ENCODE measurements around the gene ECHS1. TPM values are rescaled to one million over a fixed set of nuclear protein-coding genes. Genes with fewer than 3 reads are reported as not detected.

The ECHS1 gene
- polyA plus RNA-seq, 1 donor from 2014 or later: 117 TPM

DNA sequence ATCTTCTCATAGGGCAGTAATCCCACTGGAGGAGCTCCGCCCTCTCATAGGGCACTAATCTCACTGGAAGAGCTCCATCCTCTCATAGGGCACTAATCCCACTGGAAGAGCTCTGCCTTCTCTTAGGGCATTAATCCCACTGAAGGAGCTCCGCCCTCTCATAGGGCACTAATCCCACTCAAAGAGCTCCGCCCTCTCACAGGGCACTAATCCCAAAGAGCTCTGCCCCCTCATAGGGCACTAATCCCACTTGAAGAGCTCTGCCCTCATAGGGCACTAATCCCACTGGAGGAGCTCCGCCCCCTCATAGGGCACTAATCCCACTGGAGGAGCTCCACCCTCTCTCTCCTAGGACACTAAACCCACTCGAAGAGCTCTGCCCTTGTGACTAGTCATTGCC is 11.9 kb downstream of the ECHS1 start:
- H3K27me3 Mint-ChIP-seq: no peaks in the 10 kb centered on the region
- peak overlapping the region in 3 of 4 donors; percentile 72 to 84 (median 73) for H3K4me3 Mint-ChIP-seq
- H3K27ac Mint-ChIP-seq: peak overlapping the region in 2 of 3 donors; percentile 74 to 82
- H3K36me3 Mint-ChIP-seq: peaks cover 2% of the 10 kb centered on the region
- H3K4me1 Mint-ChIP-seq: peaks cover 14 to 16% (median 14%) of the 10 kb centered on the region in 3 donors
- H3K9me3 Mint-ChIP-seq: no peaks in the 10 kb centered on the region

DNA sequence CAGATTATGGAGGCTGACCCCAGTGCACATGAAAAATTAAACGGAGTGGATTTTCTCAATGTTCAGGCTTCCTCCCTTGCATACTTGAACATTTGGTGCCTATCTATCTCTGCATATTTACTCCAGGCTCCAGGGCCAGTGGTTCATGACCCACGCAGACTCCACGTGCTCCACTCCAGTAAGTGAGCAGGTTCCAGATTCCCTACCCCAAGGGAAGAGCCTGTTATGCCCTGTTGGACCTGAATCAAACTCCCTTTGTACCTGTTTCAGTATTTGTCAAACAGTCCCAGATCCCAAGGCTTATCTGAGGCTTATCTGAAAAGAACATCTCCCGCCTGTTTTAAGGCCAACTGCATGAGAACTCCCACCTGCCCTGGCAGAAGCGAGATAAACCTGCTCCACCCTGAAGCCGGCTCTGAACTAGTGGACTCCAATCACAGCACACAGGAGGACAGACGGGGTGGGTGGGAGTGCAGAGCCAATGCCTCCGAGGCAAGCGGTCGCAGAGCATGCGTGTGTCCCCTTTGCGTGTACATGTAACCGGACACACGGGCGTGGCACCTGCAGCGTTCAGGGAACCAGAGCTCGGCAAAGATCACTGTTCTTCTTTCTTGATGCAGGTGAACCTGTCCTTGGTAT is 13.1 kb downstream of the ECHS1 start:
- H3K4me3 Mint-ChIP-seq: peak overlapping the region in 1 of 4 donors; percentile 51
- no peak overlapping the region for H3K27ac Mint-ChIP-seq
- H3K36me3 Mint-ChIP-seq: peaks cover 2% of the 10 kb centered on the region
- H3K27me3 Mint-ChIP-seq: no peaks in the 10 kb centered on the region
- H3K9me3 Mint-ChIP-seq: no peaks in the 10 kb centered on the region
- peaks cover 14 to 16% (median 14%) of the 10 kb centered on the region in 3 donors for H3K4me1 Mint-ChIP-seq

- no peaks in the 10 kb centered on the region for H3K9me3 Mint-ChIP-seq
- H3K27ac Mint-ChIP-seq: no peak overlapping the region
- H3K4me3 Mint-ChIP-seq: peak overlapping the region in 1 of 4 donors; percentile 51
- H3K27me3 Mint-ChIP-seq: no peaks in the 10 kb centered on the region
- peaks cover 14 to 16% (median 14%) of the 10 kb centered on the region in 3 donors for H3K4me1 Mint-ChIP-seq
- no peaks in the 10 kb centered on the region for H3K36me3 Mint-ChIP-seq
Observed at GRCh38 chr10:133359554-133359971, 13.6 kb downstream of the ECHS1 start.

DNA sequence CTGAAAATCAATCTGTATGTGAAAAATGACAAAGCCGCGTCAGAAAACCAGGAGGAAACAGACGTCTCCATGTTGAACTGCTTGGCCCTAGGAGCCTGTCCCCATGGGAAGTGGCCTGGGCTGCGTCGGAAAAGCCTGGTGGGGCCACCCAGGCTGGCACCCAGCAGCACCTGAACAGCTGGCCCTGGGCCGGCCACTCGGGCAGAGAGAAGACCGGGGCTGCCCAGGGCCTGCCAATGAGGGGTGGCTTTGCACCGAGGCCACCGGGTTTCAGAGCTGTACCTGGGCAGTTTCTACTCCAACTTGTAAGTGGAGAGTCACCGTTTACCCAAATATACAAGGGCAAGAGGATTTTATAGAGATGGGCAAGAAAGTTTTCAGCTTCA is 14.2 kb downstream of the ECHS1 start:
- no peaks in the 10 kb centered on the region for H3K27me3 Mint-ChIP-seq
- no peaks in the 10 kb centered on the region for H3K9me3 Mint-ChIP-seq
- peaks cover 14 to 16% (median 14%) of the 10 kb centered on the region in 3 donors for H3K4me1 Mint-ChIP-seq
- peak overlapping the region in 1 of 4 donors; percentile 51 for H3K4me3 Mint-ChIP-seq
- no peaks in the 10 kb centered on the region for H3K36me3 Mint-ChIP-seq
- H3K27ac Mint-ChIP-seq: no peak overlapping the region

- Mint-ChIP-seq H3K27me3 (no peaks in the 10 kb centered on the region), H3K27ac (no peak overlapping the region), H3K4me1 (peaks cover 14 to 16% (median 14%) of the 10 kb centered on the region in 3 donors), H3K4me3 (peak overlapping the region in 1 of 4 donors; percentile 51), H3K36me3 (no peaks in the 10 kb centered on the region), H3K9me3 (no peaks in the 10 kb centered on the region)
Observed at GRCh38 chr10:133358162-133358924, 14.8 kb downstream of the ECHS1 start.

DNA sequence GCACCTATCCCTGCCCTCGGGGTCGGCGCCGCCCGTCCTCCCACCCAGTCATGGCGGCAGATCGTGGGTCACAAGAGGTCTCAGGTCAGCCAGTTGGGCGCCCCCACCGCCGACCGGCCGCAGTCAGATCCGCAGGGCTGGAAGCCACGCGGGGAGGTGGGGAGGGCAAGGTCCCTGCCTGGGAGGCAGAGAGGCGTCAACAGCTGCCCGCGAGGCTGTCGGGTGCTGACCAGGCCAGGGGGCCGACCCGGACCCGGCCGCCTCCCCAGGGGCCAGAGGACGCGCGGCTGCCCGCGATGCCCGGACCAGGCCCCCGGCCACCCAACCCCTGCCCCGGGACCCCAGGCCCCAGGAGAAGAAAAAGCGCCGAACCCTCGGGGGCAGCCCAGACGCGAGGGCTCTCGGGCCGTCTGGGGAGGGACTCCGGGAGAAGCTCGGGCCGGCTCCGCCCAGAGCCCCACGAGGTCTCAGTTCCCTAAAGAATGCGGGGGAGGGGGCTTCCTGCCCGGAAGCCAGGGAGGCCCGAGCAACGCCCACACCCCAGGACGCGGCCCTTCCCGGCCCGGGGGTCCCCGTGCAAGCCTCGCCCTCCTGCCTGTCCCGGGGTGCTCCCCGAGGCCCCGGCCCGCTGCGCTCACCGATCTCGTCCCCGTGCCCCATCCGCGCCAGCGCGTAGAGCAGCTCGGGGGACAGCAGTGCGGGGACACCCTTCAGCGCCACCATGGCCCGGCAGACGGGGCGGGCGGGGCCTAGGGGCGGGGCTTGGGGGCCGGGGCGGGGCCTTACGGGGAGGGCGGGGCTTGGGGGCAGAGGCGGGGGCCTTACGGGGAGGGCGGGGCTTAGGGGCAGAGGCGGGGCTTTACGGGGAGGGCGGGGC is 15.6 kb downstream of the ECHS1 start, which contains the start of gene FUOM:
TSS of gene FUOM (minus strand) at position 735 of the 877 bp plus-strand sequence. CDS start at position 723, 12 bp downstream.
- Mint-ChIP-seq H3K27me3 (no peaks in the 10 kb centered on the region), H3K4me1 (peaks cover 14 to 16% (median 16%) of the 10 kb centered on the region in 3 donors), H3K27ac (no peak within 1 kb of the TSS)

GRCh38 chr10:133356549-133357284 is 16.4 kb downstream of the ECHS1 start:
- Mint-ChIP-seq H3K9me3 (no peaks in the 10 kb centered on the region), H3K36me3 (no peaks in the 10 kb centered on the region), H3K27ac (no peak overlapping the region), H3K4me1 (peaks cover 8 to 10% (median 9%) of the 10 kb centered on the region in 3 donors), H3K4me3 (peak overlapping the region; percentile 68 to 90 (median 84)), H3K27me3 (no peaks in the 10 kb centered on the region)

More for the DNA sequence above, 15.6 kb downstream of the ECHS1 start, which contains the start of gene FUOM:
- H3K36me3 Mint-ChIP-seq: no peaks in the 10 kb centered on the region
- H3K9me3 Mint-ChIP-seq: no peaks in the 10 kb centered on the region
- H3K4me3 Mint-ChIP-seq: peak within 1 kb of the TSS; percentile 68 to 90 (median 84)

DNA sequence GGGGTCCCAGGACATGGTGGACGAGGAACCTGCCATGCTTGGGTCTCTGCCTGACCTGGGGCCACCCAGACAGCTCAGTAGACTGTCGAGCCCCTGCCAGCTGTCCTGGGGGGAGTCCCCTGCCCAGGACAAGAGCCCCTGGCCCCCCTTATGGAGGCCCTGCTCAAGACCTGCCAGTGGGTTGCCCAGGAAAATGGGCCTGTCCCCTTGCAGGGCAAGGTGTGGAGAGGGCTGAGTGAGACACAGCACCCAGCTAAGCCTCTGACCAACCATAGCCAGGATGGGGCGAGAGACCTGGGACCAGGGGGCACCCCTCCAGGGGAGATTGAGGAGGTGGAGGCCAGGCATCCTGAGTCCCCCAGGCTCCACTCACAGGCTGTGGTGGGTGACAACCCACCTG is 17.2 kb downstream of the ECHS1 start:
- H3K4me3 Mint-ChIP-seq: peak overlapping the region; percentile 44 to 78 (median 61)
- no peaks in the 10 kb centered on the region for H3K27me3 Mint-ChIP-seq
- no peaks in the 10 kb centered on the region for H3K9me3 Mint-ChIP-seq
- H3K36me3 Mint-ChIP-seq: no peaks in the 10 kb centered on the region
- H3K27ac Mint-ChIP-seq: peak overlapping the region in 1 of 3 donors; percentile 25
- H3K4me1 Mint-ChIP-seq: peaks cover 2 to 4% (median 3%) of the 10 kb centered on the region in 3 donors

DNA sequence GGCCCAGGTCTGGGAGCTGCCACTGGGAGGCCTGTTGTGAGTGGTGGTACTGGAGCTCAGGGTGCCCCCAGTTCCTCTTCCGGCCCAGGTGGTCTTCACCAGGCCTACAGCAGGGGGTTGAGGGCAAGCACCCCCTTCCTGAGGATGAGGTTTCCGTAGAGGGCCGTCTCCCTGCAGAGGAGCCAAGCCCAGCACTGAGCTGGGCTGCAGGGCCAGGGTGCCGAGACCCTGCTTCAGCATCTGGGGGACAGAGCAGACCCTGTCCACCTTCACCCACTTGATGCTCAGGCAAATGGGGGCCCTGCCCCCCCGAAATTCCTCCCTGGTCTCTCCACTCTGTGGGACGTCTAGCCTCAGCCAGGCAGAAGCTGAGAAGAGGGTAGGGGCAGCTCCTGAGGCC is 17.9 kb downstream of the ECHS1 start:
- Mint-ChIP-seq H3K27ac (peak overlapping the region in 1 of 3 donors; percentile 25), H3K27me3 (no peaks in the 10 kb centered on the region), H3K36me3 (no peaks in the 10 kb centered on the region), H3K4me3 (peak overlapping the region in 1 of 4 donors; percentile 16), H3K4me1 (peaks cover 0 to 1% (median 0%) of the 10 kb centered on the region in 3 donors), H3K9me3 (no peaks in the 10 kb centered on the region)

- H3K4me3 Mint-ChIP-seq: peak overlapping the region in 1 of 4 donors; percentile 14
- H3K9me3 Mint-ChIP-seq: no peaks in the 10 kb centered on the region
- no peaks in the 10 kb centered on the region for H3K36me3 Mint-ChIP-seq
- no peak overlapping the region for H3K27ac Mint-ChIP-seq
- H3K4me1 Mint-ChIP-seq: peaks cover 0 to 1% (median 0%) of the 10 kb centered on the region in 3 donors
- H3K27me3 Mint-ChIP-seq: no peaks in the 10 kb centered on the region
Observed at GRCh38 chr10:133354672-133355240, 18.4 kb downstream of the ECHS1 start.

- no peak overlapping the region for H3K4me3 Mint-ChIP-seq
- H3K4me1 Mint-ChIP-seq: peaks cover 0 to 3% (median 0%) of the 10 kb centered on the region in 3 donors
- H3K9me3 Mint-ChIP-seq: no peaks in the 10 kb centered on the region
- H3K27me3 Mint-ChIP-seq: no peaks in the 10 kb centered on the region
- H3K27ac Mint-ChIP-seq: peak overlapping the region in 1 of 3 donors; percentile 63
- no peaks in the 10 kb centered on the region for H3K36me3 Mint-ChIP-seq
Observed at GRCh38 chr10:133353988-133354605, 19.1 kb downstream of the ECHS1 start.

DNA sequence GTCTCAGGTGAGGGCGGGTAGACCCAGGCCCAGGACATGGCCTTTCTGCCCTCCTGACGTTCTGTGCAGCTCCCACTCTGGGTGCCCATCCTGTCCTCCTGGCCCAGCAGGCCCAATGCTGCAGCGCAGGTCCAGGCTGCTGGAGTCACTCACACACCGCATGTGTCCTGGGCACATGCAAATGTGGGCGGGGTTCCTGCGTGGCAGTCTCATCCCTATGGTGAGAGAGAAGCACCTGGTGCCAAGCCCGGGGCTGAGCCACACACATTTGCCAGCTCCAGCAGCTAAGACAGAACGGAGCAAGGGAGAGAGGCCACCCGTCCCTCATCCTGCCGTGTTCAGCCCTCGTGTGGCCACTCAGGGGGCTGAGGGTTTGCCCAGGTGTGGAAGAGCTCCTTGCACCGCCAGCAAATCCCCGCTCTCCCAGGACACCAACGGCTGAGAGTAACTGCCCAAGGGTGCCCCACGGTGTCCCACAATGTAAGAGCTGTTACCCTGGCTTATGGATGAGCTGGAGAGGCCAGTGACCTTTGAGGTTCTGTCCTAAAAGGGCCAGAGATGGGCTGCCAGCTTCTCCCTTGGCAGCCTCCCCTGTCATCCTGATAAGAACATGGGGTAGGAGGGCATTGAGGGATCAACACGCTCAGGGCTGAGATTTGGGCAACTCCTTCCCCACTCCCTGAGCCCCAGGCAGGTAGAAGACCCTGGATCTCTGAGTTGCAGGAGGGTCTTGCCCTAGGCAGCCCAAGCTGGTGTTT is 19.8 kb downstream of the ECHS1 start:
- no peak overlapping the region for H3K27ac Mint-ChIP-seq
- no peaks in the 10 kb centered on the region for H3K9me3 Mint-ChIP-seq
- H3K27me3 Mint-ChIP-seq: no peaks in the 10 kb centered on the region
- no peaks in the 10 kb centered on the region for H3K36me3 Mint-ChIP-seq
- no peak overlapping the region for H3K4me3 Mint-ChIP-seq
- peaks cover 0 to 5% (median 0%) of the 10 kb centered on the region in 3 donors for H3K4me1 Mint-ChIP-seq
